ENCODE data around the gene BIRC2.
"Not testable (repeated sequence)": the region's sequence is repeated elsewhere in the genome, so short reads cannot be mapped to it uniquely, and the experiment has no call there.

BIRC2 gene

GRCh38 chr11:102346748-102347461, at the start of gene BIRC2:
Gene BIRC2 (plus strand): TSS chr11:102347214. CDS start chr11:102349855, 2,641 bp downstream.
- peak; percentile 65 for TF ChIP-seq CTCF (conservative IDR thresholded peaks at IDR 0.05; ENCODE audit: low read depth, low read length)
- peak; percentile 92 for DNase-seq (ENCODE audit: low read depth)
- peak within 1 kb of the TSS; percentile 89 for H3K4me3 ChIP-seq (ENCODE audit: low read depth, low read length)

- not testable (repeated sequence) for DNase-seq (ENCODE audit: low read depth)
These were observed 46.2 kb upstream of the BIRC2 start for GRCh38 chr11:102300837-102301236.

GRCh38 chr11:102302241-102302640, 44.8 kb upstream of the BIRC2 start:
- H3K4me3 ChIP-seq (ENCODE audit: low read depth, low read length): no peak overlapping the region
- no peak for TF ChIP-seq CTCF (conservative IDR thresholded peaks at IDR 0.05; ENCODE audit: low read depth, low read length)
- DNase-seq (ENCODE audit: low read depth): no peak

More at GRCh38 chr11:102300837-102301236, 46.2 kb upstream of the BIRC2 start:
- not testable (repeated sequence) for H3K4me3 ChIP-seq (ENCODE audit: low read depth, low read length)

- TF ChIP-seq CTCF (conservative IDR thresholded peaks at IDR 0.05; ENCODE audit: low read depth, low read length): no peak
- H3K4me3 ChIP-seq (ENCODE audit: low read depth, low read length): no peak overlapping the region
- no peak for DNase-seq (ENCODE audit: low read depth)
These were observed 42.3 kb upstream of the BIRC2 start for GRCh38 chr11:102304686-102305085.

GRCh38 chr11:102305352-102306047, 41.5 kb upstream of the BIRC2 start:
- no peak for DNase-seq (ENCODE audit: low read depth)
- H3K4me3 ChIP-seq (ENCODE audit: low read depth, low read length): no peak overlapping the region
- no peak for TF ChIP-seq CTCF (conservative IDR thresholded peaks at IDR 0.05; ENCODE audit: low read depth, low read length)

GRCh38 chr11:102306048-102306597, 40.9 kb upstream of the BIRC2 start:
- peak; percentile 15 for TF ChIP-seq CTCF (conservative IDR thresholded peaks at IDR 0.05; ENCODE audit: low read depth, low read length)
- no peak for DNase-seq (ENCODE audit: low read depth)
- H3K4me3 ChIP-seq (ENCODE audit: low read depth, low read length): no peak overlapping the region

GRCh38 chr11:102306817-102307726, 39.9 kb upstream of the BIRC2 start:
- H3K4me3 ChIP-seq (ENCODE audit: low read depth, low read length): no peak overlapping the region
- TF ChIP-seq CTCF (conservative IDR thresholded peaks at IDR 0.05; ENCODE audit: low read depth, low read length): no peak
- DNase-seq (ENCODE audit: low read depth): no peak
